Measurements from ENCODE around the gene SLC2A13. TPM values are rescaled to one million over a fixed set of nuclear protein-coding genes. Genes with fewer than 3 reads are reported as not detected.

SLC2A13 gene
- total and polyA plus RNA-seq, 2 donors (not counting 3 experiments of a cell fraction or from before 2014, with no cell fraction given), result 1.2 to 4.9 TPM

- no peaks in the 10 kb centered on the region for H3K9me3 ChIP-seq (replicated peaks; ENCODE audit: control insufficient read depth, insufficient read depth, low read length)
- no peaks in the 10 kb centered on the region for H3K36me3 ChIP-seq (ENCODE audit: control insufficient read depth in 2 of 2, extremely low read depth in 1 of 2, insufficient read depth in 2 of 2, low read length in 2 of 2)
- H3K9ac ChIP-seq (replicated peaks; ENCODE audit: extremely low read depth, insufficient read depth, low read length), result no peak overlapping the region
- ChIA-PET CTCF (no interaction called here), POLR2A (no interaction called here)
- dilution Hi-C loops (cut with MboI; ENCODE audit: extremely low pct_ligation_motif_present, low sequenced_read_pairs), result no loop called here
- TF ChIP-seq POLR2A (IDR thresholded peaks at IDR 0.05; ENCODE audit: low read depth, low read length) (no peak), EZH2 (IDR thresholded peaks at IDR 0.05; ENCODE audit: borderline replicate concordance, low read depth, low read length, severe bottlenecking) (no peak), MAX (IDR thresholded peaks at IDR 0.05; ENCODE audit: insufficient read depth, insufficient read length) (no peak), MYC (IDR thresholded peaks at IDR 0.05; ENCODE audit: low read depth, low read length) (no peak), GATA2 (IDR thresholded peaks at IDR 0.05; ENCODE audit: insufficient read depth, insufficient read length, low read depth, low read length) (no peak), JUN (IDR thresholded peaks at IDR 0.05; ENCODE audit: borderline replicate concordance, insufficient read depth, insufficient read length, low read depth) (no peak), POLR2AphosphoS5 (IDR thresholded peaks at IDR 0.05; ENCODE audit: insufficient read depth, low read depth, low read length) (no peak), CTCF (IDR thresholded peaks at IDR 0.05; ENCODE audit: extremely low read depth in 1 of 2, insufficient read depth in 1 of 2, low read depth in 1 of 2, low read length in 2 of 2) (no peak), FOS (IDR thresholded peaks at IDR 0.05; ENCODE audit: borderline replicate concordance, insufficient read depth, low read length) (no peak)
- no peaks in the 10 kb centered on the region for H3K79me2 ChIP-seq (ENCODE audit: control insufficient read depth, insufficient read depth, low read length)
- H3K27me3 ChIP-seq (ENCODE audit: control insufficient read depth in 2 of 2, insufficient read depth in 2 of 2, low read length in 2 of 2), result no peaks in the 10 kb centered on the region
- no peak for DNase-seq (ENCODE audit: low read depth, low spot score)
- intact Hi-C loops (cut with micrococcal nuclease), result no loop called here
- no peak overlapping the region for H2AFZ ChIP-seq (ENCODE audit: low read depth, low read length)
- H4K20me1 ChIP-seq (replicated peaks; ENCODE audit: control insufficient read depth, extremely low read depth, insufficient read depth, low read length), result no peaks in the 10 kb centered on the region
- no peaks in the 10 kb centered on the region for H3K9me1 ChIP-seq (replicated peaks; ENCODE audit: control insufficient read depth, extremely low read depth, insufficient read depth, low read length)
- BruUV-seq (replicated peaks), result no TSS peak
- FAIRE-seq, result no peak
- no peak overlapping the region for H3K27ac ChIP-seq (ENCODE audit: insufficient read depth, low read depth, low read length)
- no peak overlapping the region for H3K4me2 ChIP-seq (ENCODE audit: insufficient read depth, low read length)
- H3K4me1 ChIP-seq (ENCODE audit: control insufficient read depth, extremely low read depth, insufficient read depth, low read length), result no peaks in the 10 kb centered on the region
- H3K4me3 ChIP-seq (replicated peaks in 1 of 3; ENCODE audit: insufficient read depth in 1 of 3, low read depth in 1 of 3, low read length in 3 of 3), result no peak overlapping the region
These were observed 61.5 kb downstream of the SLC2A13 start for GRCh38 chr12:40044396-40044795.
